GM19324 (cell line): ENCODE results near the gene APBB1.
"Not testable (repeated sequence)": the region's sequence is repeated elsewhere in the genome, so short reads cannot be mapped to it uniquely, and the experiment has no call there.

Experiments
- ATAC-seq: cut with Tn5 transposase; IDR thresholded peaks from one replicate; pipeline ENCODE4 v1.9.1; 2021; ENCODE audit warnings: mild to moderate bottlenecking, moderate library complexity; ENCODE audit not compliant: unreplicated experiment, low FRiP score

Gene APBB1

DNA sequence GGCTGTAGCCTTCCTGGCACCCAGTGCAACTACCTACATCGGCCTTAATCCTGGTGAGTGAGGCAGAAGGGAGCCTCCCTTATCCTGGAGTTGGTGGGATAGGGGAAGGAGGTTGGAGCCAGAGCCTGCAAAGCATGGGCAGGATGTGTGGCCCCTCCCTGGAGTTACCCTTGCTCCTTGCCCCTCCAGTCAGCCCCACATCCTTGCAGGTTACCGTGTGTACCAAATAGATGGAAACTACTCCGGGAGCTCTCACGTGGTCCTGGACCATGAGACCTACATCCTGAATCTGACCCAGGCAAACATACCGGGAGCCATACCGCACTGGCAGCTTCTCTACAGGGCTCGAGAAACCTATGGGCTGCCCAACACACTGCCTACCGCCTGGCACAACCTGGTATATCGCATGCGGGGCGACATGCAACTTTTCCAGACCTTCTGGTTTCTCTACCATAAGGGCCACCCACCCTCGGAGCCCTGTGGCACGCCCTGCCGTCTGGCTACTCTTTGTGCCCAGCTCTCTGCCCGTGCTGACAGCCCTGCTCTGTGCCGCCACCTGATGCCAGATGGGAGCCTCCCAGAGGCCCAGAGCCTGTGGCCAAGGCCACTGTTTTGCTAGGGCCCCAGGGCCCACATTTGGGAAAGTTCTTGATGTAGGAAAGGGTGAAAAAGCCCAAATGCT, 24.8 kb downstream of the APBB1 start:
- ATAC-seq: no peak

DNA sequence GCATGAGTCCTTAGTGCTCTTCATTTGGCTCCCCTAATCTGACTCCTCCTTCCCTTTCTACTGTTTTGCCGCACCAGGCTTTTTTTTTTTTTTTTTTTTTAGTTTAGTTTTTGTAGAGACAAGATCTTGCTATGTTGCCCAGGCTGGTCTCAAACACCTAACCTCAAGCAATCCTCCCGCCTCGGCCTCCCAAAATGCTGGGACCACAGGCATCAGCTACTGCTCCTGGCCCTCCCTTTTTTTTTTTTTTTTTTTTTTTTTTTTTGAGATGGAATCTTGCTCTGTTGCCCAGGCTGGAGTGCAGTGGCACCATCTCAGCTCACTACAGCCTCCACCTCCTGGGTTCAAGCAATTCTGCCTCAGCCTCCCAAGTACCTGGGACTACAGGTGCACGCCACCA, 26.6 kb downstream of the APBB1 start:
- ATAC-seq: not testable (repeated sequence)

DNA sequence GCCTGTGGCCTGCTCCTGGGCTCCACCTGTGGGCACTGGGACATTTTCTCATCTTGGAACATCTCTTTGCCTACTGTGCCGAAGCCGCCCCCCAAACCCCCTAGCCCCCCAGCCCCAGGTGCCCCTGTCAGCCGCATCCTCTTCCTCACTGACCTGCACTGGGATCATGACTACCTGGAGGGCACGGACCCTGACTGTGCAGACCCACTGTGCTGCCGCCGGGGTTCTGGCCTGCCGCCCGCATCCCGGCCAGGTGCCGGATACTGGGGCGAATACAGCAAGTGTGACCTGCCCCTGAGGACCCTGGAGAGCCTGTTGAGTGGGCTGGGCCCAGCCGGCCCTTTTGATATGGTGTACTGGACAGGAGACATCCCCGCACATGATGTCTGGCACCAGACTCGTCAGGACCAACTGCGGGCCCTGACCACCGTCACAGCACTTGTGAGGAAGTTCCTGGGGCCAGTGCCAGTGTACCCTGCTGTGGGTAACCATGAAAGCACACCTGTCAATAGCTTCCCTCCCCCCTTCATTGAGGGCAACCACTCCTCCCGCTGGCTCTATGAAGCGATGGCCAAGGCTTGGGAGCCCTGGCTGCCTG, 27.3 kb downstream of the APBB1 start:
- no peak for ATAC-seq

DNA sequence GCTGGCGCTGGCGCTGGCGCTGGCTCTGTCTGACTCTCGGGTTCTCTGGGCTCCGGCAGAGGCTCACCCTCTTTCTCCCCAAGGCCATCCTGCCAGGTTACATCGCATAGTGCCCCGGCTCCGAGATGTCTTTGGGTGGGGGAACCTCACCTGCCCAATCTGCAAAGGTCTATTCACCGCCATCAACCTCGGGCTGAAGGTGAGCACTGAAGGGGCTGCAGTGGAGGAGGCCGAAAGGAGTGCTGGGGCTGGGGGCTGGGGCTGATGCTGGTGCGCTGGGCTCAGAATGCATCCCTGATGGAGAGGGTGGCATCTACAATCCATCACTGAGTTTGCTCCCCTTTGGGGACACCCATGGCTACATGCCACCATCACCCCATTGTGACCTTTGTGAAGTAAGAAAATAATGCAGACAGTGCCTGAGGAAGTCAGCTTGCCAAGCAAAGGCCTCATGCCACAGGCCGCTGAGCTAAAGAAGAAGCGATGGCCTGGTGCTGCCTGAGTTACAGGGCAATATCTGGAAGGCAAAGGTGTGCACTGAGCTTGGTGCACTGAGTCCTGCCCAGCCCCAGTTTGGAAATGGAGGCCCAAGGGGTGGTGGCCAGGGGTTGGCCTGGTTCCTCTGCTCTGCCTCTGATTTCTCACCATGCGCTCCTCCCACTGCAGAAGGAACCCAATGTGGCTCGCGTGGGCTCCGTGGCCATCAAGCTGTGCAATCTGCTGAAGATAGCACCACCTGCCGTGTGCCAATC, 28.0 kb downstream of the APBB1 start:
- no peak for ATAC-seq

DNA sequence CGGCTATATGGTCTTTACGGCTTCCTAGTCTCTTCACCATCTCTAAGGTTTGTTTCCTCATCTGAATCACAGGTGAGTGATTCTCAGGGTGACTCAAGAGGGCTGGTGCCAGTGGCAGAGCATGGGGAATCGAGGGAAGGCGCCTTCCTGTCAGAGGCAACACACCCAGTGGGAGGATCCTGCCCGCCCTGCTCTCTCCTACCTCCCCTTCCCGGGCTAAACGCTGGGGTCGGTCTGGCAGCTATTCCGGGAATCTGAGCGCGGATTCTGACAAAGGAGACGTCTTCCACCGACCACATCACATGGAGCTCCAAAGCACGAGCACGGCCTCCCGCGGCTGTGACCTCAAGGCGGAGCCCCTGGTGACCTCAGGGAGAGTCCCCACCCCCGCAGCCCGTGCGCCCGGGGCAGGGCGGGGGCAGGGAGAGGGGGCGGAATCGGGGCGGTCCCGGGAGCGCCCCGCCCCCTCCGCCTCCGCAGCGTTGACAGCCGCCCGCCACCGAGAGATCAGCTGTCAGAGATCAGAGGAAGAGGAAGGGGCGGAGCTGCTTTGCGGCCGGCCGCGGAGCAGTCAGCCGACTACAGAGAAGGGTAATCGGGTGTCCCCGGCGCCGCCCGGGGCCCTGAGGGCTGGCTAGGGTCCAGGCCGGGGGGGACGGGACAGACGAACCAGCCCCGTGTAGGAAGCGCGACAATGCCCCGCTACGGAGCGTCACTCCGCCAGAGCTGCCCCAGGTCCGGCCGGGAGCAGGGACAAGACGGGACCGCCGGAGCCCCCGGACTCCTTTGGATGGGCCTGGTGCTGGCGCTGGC, 28.8 kb downstream of the APBB1 start, which contains the start of gene SMPD1:
Gene SMPD1 (plus strand): TSS at position 570 of the 813 bp plus-strand sequence. CDS start 125 bp downstream, at position 695.
- ATAC-seq: peak; percentile 99

DNA sequence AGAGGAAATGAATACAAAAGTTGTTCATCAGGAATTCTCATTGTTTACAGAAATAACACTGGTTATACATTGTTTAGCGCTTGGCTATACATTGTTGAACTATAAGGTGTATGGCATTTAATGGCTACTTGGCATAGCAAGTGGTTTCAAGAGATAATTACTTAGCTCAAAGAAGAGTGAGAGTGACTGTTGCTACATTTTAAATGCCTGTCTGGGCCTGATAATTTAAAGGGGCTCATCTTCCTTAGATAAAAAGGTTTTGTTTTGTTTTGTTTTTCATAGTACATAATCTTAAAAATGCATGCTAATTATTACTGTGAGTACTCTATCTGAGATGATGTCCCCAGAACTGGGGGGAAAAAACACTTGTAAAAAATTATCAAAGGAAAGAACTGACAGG, 30.1 kb downstream of the APBB1 start:
- ATAC-seq: no peak

DNA sequence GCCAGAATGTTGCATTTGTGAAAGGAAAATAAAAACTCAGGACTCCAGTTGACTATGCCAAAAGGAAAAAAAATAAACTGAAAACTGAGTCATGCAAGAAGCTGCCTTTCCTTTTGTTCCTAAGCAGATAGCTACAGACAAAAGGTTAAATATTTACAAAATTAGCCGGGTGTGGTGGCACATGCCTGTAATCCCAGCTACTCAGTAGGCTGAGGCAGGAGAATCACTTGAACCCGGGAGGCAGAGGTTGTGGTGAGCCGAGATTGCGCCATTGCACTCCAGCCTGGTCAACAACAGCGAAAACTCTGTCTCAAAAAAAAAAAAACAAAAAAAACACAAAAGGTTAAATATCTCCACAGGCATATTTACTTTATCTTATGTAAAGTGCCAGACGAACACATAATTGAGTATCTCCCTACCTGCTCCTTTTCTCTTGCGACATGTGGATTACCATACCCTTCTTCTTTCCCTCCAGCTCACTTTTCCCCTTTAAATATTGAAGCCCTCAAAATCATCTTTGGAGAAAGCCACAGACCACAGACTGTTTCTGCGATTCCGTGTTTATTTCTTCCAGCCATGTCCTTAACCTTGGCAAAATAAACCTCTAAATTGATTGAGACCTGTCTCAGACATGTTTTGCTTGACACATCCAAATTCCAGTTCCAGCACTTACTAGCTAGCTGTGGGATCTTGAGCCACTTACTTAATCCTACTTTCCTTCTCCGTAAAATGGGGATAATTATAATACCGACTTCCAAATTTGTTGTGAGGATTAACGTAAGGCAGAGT, 30.9 kb downstream of the APBB1 start:
- ATAC-seq: no peak

DNA sequence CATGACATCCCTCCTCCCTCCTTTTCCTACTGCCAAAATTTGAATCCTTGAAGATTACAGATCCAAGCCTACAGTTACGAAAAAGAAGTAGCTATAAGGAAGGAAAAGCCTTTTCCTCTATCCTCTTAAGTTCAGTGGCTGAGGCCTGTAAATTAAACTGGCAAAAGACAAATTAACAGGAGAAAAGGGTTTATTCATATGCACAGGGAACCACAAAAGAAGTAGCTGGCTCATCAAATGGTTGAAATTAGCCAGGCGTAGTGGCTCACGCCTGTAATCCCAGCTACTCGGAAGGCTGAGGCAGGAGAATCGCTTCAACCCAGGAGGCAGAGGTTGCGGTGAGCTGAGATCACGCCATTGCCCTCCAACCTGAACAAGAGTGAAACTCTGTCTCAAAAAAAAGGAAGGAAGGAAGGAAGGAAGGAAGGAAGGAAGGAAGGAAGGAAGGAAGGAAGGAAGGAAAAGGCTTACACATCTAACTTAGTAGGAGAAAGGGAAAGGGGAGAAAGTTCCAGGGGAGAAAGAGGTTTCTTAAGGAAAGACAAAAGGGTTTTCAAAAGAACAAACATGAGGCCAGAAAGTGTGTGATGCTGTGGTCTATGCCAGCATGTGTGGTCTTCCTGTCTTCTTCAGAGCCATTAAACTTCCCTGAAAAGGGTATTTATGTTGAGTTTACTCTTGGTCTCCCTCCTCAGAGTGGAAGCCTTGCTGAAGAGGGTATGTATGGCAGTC, 33.7 kb downstream of the APBB1 start:
- no peak for ATAC-seq

DNA sequence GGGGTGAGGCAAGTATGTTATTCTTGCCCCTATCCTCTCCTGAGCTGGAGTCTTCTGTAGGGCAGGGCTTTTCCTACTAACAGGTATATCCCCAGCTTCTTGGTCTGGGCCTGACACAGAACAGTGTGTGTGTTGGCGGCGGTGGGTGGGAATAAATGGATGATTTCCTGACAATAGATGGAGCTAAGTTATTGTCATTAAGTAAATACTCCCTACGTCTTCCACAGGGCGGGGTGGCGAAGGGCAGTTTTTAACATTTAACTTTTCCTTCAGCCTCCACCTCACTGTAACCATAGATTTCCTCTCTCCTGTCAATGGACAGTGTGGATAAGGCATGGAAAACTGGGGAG, 40.3 kb downstream of the APBB1 start:
- ATAC-seq: no peak

DNA sequence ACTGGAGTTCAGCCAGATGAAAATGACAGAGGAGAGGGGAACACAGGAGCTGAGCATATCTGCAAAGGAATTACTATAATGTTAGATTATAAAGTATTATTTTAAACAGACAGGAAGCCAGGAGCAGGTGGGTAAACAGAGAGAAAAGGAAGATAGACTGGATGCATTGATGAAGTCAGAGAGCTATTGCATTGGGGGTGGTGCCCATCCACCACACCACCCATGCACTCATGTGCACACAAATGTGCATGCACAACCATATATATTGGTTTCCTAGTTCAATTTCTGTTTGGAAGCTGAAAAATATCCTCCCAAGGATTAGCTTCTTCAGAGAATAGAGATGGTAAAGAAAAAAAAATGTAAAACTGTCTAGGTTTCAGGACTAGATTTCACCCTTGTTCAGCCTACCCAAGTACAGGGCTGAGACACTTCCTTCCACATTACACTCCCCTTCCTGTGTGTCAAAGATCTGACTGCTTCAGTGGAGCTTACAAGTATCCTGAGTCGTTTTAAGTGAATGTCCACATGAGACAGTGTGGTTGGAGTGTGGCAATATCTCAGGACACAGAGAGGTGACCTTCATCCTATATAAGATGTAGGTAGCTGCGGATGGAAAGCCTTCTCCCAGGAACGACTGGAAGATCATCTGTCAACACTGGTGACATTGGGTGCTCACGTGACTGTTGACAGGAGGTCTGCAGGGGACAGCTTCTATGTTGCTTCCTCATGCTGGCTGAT, 40.8 kb downstream of the APBB1 start:
- no peak for ATAC-seq

DNA sequence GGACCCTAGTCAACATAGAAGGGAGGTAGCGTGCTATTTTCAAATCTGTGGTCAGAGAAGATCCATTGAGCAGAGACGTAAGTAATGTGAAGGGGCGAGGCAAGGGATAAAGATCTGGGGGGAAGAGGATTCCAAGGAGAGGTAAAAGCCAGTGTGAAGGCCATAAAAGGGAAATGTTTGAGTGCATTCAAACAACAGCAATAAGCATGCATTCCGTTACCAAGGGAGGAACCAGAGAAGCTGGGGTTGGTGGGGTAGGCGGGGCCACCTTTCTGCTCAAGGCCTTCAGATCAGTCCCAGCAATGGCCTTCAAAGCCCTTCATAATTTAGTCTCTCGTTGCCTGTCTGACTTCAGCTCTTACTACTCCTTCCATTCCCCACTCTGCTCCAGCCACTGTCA, 47.1 kb downstream of the APBB1 start:
- no peak for ATAC-seq

DNA sequence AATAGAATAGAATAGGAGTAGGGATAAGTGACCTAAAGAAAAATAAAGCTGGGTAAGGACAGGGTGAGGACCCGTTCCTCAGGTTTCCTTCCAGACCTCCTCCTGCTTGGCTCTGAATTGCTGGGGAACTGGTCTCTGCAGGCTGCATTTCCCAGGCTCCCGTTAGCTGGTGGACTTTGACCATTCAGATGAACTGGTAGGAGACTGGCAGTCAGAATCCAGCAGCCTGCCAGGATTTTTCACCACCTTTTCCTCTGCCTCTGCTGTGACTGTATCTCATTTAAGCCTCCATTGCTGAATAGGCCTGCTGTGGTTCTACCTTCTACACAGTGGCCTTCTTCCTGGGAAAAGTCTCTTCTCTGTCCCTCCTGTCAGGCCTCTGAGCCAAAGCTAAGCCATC, 53.2 kb downstream of the APBB1 start:
- ATAC-seq: no peak

DNA sequence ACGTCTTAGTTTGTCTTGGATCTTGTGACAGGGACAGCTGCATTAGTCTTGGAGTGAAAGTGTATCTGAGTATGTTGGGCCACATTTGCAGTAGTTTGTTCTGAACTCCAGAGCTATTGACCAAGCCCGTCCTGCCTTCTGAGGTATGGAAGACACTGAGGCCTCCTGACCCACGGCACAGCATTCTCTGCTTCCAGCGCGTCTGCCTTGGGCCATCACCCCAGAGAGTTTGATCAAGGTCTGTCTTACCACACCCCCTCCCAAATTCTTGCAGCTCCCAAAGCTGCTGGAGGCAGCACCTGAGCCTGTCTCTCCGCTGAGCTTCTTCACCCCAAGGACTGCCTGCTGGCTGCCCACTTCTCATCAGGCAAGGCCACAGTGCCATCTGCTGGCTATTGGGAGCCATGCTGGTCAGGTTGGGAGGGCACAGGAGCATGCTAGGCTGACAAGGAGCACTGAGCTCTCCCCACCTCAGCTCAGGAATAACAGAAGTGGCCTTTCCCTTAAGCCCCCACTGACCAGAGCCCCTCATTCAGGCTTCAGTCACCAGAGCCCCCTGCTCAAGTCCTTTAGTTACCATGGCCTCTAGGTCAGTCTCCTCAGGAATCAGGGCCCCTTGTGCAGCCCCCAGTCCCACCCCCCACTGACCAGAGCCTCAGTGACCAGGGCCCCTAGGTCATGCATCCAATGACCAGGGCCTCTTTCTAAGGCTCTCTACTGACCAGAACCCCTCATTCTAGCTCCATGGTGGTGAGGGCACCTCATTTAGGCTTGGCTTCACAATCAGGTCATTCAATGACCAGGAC, 55.8 kb downstream of the APBB1 start:
- ATAC-seq: peak; percentile 72

DNA sequence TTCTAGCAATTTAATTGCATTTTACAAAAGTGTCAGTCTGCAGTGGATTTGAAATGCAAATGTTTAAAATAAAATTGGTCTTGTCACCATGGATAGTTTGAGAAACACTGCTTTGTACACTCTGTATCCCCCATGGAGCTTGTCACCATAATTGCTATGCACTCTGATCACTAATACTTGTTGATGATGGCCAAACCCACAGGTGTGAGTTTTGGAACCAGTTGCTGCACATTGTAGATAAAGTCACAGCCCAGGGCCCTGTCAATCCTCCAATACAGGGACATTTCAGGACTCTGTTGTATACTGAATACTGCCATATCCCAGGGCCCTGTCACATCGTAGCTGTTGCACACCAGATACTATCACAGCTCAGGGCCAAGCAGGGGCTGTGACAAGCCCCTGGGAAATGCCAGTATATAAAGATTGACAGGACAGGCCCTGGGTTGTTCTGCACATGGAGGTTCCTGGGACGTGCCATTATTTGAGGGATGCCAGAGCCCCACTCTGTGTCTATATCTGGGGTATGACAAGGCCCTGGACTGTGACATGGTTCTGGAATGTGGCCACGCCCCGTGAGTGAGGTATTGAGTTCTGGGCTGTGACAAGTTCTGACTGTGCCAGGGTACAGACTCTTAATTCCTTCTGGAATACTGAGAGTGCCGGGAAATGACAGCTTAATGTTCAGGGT, 56.6 kb downstream of the APBB1 start:
- ATAC-seq: no peak

DNA sequence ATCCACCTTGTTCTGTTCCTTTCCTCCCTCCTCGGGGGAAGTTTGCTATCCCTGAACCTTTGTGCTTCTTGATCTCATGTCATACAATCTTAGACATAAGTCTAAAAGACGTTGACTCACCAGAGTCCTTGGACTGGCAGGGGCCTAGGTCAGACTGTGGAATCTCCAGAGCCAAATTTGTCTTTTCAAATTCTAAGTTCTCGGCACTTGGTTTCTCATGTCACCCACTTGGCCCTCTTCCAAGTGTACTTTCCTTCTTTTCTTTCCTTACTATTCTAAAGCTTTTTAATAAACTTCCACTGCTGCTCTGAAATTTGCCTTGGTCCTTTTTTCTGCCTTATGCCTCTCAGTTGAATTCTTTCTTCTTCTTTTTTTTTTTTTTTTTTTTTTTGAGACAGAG, 58.7 kb downstream of the APBB1 start:
- no peak for ATAC-seq

DNA sequence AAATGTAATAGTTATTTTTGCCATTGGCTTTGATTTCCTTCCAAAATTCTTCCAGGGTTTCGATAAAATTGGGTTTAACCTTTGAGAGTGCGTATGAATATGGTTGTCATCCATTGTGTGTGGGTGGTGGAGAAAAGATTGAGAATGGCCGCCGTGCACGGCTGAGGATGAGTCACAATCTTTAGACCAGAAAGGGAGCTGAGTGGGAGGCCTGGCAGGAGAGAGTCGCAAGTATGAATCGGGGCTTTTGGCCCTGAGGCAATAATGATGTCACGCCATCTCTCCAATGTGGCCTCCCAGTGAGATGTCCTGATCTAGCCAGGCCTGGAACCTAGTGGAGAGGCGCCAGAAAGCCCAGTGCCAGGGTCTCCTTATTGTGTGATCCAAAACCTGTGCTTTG, 61.7 kb downstream of the APBB1 start:
- no peak for ATAC-seq

DNA sequence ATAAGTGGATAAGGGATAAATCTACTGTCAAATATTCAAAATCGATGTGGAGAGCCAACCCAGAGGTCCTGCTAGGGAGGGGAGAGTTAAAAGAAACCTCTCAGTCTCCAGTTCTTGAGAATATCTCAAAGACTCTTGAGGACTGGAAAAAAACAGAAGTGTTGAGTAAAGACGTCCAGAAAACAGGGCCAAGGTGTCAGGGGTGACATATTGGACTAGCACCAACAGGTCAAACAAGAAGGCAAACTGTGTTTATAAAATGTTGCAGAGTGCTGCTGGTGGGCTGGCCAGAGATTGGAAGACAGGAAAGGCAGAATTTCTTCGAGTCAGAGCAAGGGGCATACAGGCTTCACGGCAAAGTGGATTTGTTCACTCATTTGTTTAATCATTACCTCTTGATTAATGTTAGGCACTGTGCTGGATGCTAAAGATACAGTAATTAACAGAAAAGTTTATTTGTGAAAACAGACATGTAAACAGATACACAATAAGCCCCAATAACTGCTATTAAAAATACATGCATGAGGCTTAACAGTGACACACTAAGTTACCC, 62.3 kb downstream of the APBB1 start:
- ATAC-seq: no peak
